ENCODE results near the gene GGTLC1.

The GGTLC1 gene

GRCh38 chr20:23963941-23964340, 24.6 kb downstream of the GGTLC1 start:
- DNase-seq: no peak

- no peak for DNase-seq
Measured at GRCh38 chr20:23962272-23962671, 26.3 kb downstream of the GGTLC1 start.

- no peak for DNase-seq
Measured at GRCh38 chr20:23959054-23959453, 29.5 kb downstream of the GGTLC1 start.

GRCh38 chr20:23955896-23956295, 32.7 kb downstream of the GGTLC1 start:
- DNase-seq: no peak

- DNase-seq: no peak
Measured at GRCh38 chr20:23954008-23954745, 34.4 kb downstream of the GGTLC1 start.

GRCh38 chr20:23946206-23946605, 42.4 kb downstream of the GGTLC1 start:
- no peak for DNase-seq

- DNase-seq: no peak
Measured at GRCh38 chr20:23943304-23943703, 45.3 kb downstream of the GGTLC1 start.

GRCh38 chr20:23939641-23940040, 48.9 kb downstream of the GGTLC1 start:
- no peak for DNase-seq

- DNase-seq: no peak
Measured at GRCh38 chr20:23939063-23939462, 49.5 kb downstream of the GGTLC1 start.

GRCh38 chr20:23938118-23938438, 50.5 kb downstream of the GGTLC1 start:
- no peak for DNase-seq

GRCh38 chr20:23937303-23938117, 51.1 kb downstream of the GGTLC1 start:
- DNase-seq: peak; percentile 4 to 5
